Kidney capillary endothelial cell (primary cell): ENCODE results near the gene HELB.

Experiments used
- DNase-seq: peaks from one replicate; pipeline ENCODE4 v3.0.0-alpha.2; 2018; ENCODE audit warnings: low spot score

HELB gene

GRCh38 chr12:66365718-66366490 lies 63.6 kb downstream of the HELB start:
- DNase-seq: no peak

GRCh38 chr12:66367015-66367667 lies 64.8 kb downstream of the HELB start:
- no peak for DNase-seq

- DNase-seq: no peak
Measured at GRCh38 chr12:66371982-66372381, 69.7 kb downstream of the HELB start.

GRCh38 chr12:66375560-66375959 lies 73.3 kb downstream of the HELB start:
- no peak for DNase-seq

GRCh38 chr12:66379616-66380015 lies 77.3 kb downstream of the HELB start:
- DNase-seq: no peak

GRCh38 chr12:66380769-66381535 lies 78.7 kb downstream of the HELB start:
- DNase-seq: no peak

- DNase-seq: no peak
Measured at GRCh38 chr12:66387117-66387516, 84.8 kb downstream of the HELB start.
